Stimulated activated CD4-positive, alpha-beta T cell treated with anti-CD3 and anti-CD28 coated beads, Interleukin-15, amount 100 ng/mL, for 1 hour (primary cell): Measurements from ENCODE around the gene PNMA8C.
"Not testable (repeated sequence)": the region's sequence is repeated elsewhere in the genome, so short reads cannot be mapped to it uniquely, and the experiment has no call there.

ENCODE experiments used
- DNase-seq, 2 donors: peaks; one replicate each; pipeline ENCODE4 v3.0.0-alpha.2; 2020; ENCODE audit warnings: low read depth in 1 of 2, low spot score in 1 of 2

PNMA8C gene

GRCh38 chr19:46390866-46391265 is 37.9 kb downstream of the PNMA8C start:
- DNase-seq, result no peak

GRCh38 chr19:46390121-46390858 is 38.4 kb downstream of the PNMA8C start:
- DNase-seq, result no peak

GRCh38 chr19:46388311-46389095 is 40.2 kb downstream of the PNMA8C start:
- DNase-seq, result no peak

GRCh38 chr19:46387713-46388130 is 41.0 kb downstream of the PNMA8C start:
- no peak for DNase-seq

GRCh38 chr19:46386996-46387712 is 41.6 kb downstream of the PNMA8C start:
- DNase-seq, result no peak

GRCh38 chr19:46386151-46386550 is 42.6 kb downstream of the PNMA8C start:
- DNase-seq, result no peak

GRCh38 chr19:46385636-46386035 is 43.1 kb downstream of the PNMA8C start:
- no peak for DNase-seq

GRCh38 chr19:46384396-46384795 is 44.3 kb downstream of the PNMA8C start:
- no peak for DNase-seq

- DNase-seq, result no peak
Measured at GRCh38 chr19:46383846-46384245, 44.9 kb downstream of the PNMA8C start.

GRCh38 chr19:46383171-46383815 is 45.4 kb downstream of the PNMA8C start:
- DNase-seq, result no peak

- no peak for DNase-seq
Measured at GRCh38 chr19:46381756-46382345, 46.9 kb downstream of the PNMA8C start.

GRCh38 chr19:46381346-46381745 is 47.4 kb downstream of the PNMA8C start:
- DNase-seq, result no peak

- no peak for DNase-seq
Measured at GRCh38 chr19:46380690-46381089, 48.0 kb downstream of the PNMA8C start.

- no peak for DNase-seq
Measured at GRCh38 chr19:46378268-46378667, 50.5 kb downstream of the PNMA8C start.

- DNase-seq, result no peak
Measured at GRCh38 chr19:46376241-46377153, 52.2 kb downstream of the PNMA8C start.

GRCh38 chr19:46375476-46376067 is 53.2 kb downstream of the PNMA8C start:
- not testable (repeated sequence) for DNase-seq
